Peyer's patch (tissue), 4 donors: ENCODE measurements around the gene ENOPH1.

ENCODE experiments used
- POLR2A ChIP-seq, 2 donors: fragments of 450-650 bp; IDR thresholded peaks; one replicate each; pipeline ENCODE4 v1.5.1; 2017; ENCODE audit warnings: antibody characterized with exemption in 2 of 2, mild to moderate bottlenecking in 2 of 2, moderate library complexity in 2 of 2
- TF ChIP-seq, protein P1 (sequence below), 6 experiments: fragments of 450-650 bp in 4 of 6; fragments of 200-600 bp in 2 of 6; sonication (generic) in 1 of 6; IDR thresholded peaks; one replicate each; pipeline ENCODE4 v1.5.1; 2017 to 2019; ENCODE audit warnings: antibody characterized with exemption in 6 of 6, mild to moderate bottlenecking in 3 of 6, moderate library complexity in 1 of 6

DNA sequence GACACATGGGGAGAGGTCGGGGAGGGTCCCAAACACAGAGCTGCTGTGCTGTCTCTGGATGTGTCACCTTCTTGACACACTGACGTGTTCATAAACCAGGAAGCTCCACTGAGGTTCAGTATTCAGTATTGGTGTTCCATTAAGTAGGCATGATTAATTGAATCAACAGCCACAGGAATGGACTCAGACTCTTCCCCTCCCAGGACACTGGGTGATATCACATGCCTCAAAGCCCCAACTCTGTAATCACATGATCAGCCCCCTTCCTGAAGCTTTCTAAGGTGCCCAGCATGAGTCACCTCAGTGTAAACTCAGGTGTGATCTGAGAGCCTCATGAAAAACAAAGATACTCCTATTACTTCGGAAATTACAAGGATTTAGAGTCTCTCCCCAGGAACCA lies 35.5 kb upstream of the ENOPH1 start:
- TF ChIP-seq, protein P1, sequence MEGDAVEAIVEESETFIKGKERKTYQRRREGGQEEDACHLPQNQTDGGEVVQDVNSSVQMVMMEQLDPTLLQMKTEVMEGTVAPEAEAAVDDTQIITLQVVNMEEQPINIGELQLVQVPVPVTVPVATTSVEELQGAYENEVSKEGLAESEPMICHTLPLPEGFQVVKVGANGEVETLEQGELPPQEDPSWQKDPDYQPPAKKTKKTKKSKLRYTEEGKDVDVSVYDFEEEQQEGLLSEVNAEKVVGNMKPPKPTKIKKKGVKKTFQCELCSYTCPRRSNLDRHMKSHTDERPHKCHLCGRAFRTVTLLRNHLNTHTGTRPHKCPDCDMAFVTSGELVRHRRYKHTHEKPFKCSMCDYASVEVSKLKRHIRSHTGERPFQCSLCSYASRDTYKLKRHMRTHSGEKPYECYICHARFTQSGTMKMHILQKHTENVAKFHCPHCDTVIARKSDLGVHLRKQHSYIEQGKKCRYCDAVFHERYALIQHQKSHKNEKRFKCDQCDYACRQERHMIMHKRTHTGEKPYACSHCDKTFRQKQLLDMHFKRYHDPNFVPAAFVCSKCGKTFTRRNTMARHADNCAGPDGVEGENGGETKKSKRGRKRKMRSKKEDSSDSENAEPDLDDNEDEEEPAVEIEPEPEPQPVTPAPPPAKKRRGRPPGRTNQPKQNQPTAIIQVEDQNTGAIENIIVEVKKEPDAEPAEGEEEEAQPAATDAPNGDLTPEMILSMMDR (IDR thresholded peaks at IDR 0.05), result no peak
- TF ChIP-seq POLR2A (IDR thresholded peaks at IDR 0.05), result no peak
